NCI-H82 (cell line): ENCODE measurements around the gene C2CD2L.
"Not testable (repeated sequence)": the region's sequence is repeated elsewhere in the genome, so short reads cannot be mapped to it uniquely, and the experiment has no call there.

Source experiments
- DNase-seq: peaks from one replicate; lab custom pipeline; 2025; lab: John Stamatoyannopoulos, UW

Gene C2CD2L

GRCh38 chr11:119152043-119152442 lies 44.9 kb downstream of the C2CD2L start:
- no peak for DNase-seq

- no peak for DNase-seq
Observed at GRCh38 chr11:119152604-119153003, 45.5 kb downstream of the C2CD2L start.

GRCh38 chr11:119153049-119153818 lies 46.1 kb downstream of the C2CD2L start:
- DNase-seq: peak; percentile 11

- no peak for DNase-seq
Observed at GRCh38 chr11:119154178-119154577, 47.0 kb downstream of the C2CD2L start.

- DNase-seq: peak; percentile 27
Observed at GRCh38 chr11:119155733-119156492, 48.8 kb downstream of the C2CD2L start.

GRCh38 chr11:119156496-119156895 lies 49.4 kb downstream of the C2CD2L start:
- no peak for DNase-seq

GRCh38 chr11:119157063-119157462 lies 49.9 kb downstream of the C2CD2L start:
- DNase-seq: peak; percentile 95

GRCh38 chr11:119158467-119158866 lies 51.3 kb downstream of the C2CD2L start:
- DNase-seq: no peak

GRCh38 chr11:119160151-119160550 lies 53.0 kb downstream of the C2CD2L start:
- DNase-seq: no peak

GRCh38 chr11:119161871-119162270 lies 54.7 kb downstream of the C2CD2L start:
- DNase-seq: no peak

- DNase-seq: no peak
Observed at GRCh38 chr11:119166368-119167076, 59.4 kb downstream of the C2CD2L start.

GRCh38 chr11:119167077-119167458 lies 59.9 kb downstream of the C2CD2L start:
- DNase-seq: not testable (repeated sequence)

GRCh38 chr11:119167933-119168332 lies 60.8 kb downstream of the C2CD2L start:
- DNase-seq: no peak
